HCT116 (cell line): ENCODE data around the gene GPR142. TPM values are rescaled to one million over a fixed set of nuclear protein-coding genes. Genes with fewer than 3 reads are reported as not detected.

ENCODE experiments used
- ATAC-seq: fragments of 200-7000 bp; cut with Tn5 transposase; 2 replicates; pipeline ENCODE4 v1.9.1; 2020; ENCODE audit warnings: mild to moderate bottlenecking, moderate library complexity
- BruUV-seq: library from RNA; stranded (reverse); fragments of 400-500 nt; replicated peaks from 2 replicates; lab custom pipeline; 2021; lab: Mats Ljungman, UMichigan
- CTCF ChIA-PET: fragments of 300-600 bp; sonication (Branson Sonifier 250); formaldehyde crosslinking; loops from one replicate; lab custom pipeline; 2021; ENCODE audit warnings: antibody characterized with exemption; lab: Charles Lee
- POLR2A ChIA-PET: fragments of 300-600, 350-600 bp; sonication (Branson Sonifier 250); formaldehyde crosslinking; loops from one replicate; lab custom pipeline; 2021; ENCODE audit warnings: antibody characterized with exemption; lab: Charles Lee
- RAD21 ChIA-PET, 2 experiments: fragments of 300-600 bp; sonication (Branson Sonifier 250); formaldehyde crosslinking; loops; one replicate each; lab custom pipeline; 2023; ENCODE audit warnings: low total read pairs in 2 of 2; ENCODE audit not compliant: uncharacterized antibody in 2 of 2, unreplicated experiment in 2 of 2, low non-redundant PET in 1 of 2; lab: Charles Lee
- DNase-seq: peaks from one replicate; pipeline ENCODE4 v3.0.0-alpha.2; 2010; ENCODE audit warnings: low read depth, low spot score
- H2AFZ ChIP-seq: fragments of 200-600 bp; shearing (Covaris generic), sonication (generic); 2 replicates; pipeline ENCODE4 v1.6.1; 2017; ENCODE audit warnings: low read depth, mixed run types, mixed read lengths, antibody characterized with exemption, low read length; ENCODE audit not compliant: poor library complexity, severe bottlenecking
- H3K27ac ChIP-seq: 2 replicates; pipeline ENCODE4 v1.5.1; 2012; ENCODE audit warnings: low read depth, low read length
- H3K27me3 ChIP-seq: fragments of 200-600 bp; sonication (generic); 2 replicates; pipeline ENCODE4 v1.6.1; 2016; ENCODE audit warnings: mixed run types, low read length, mixed read lengths; ENCODE audit not compliant: insufficient read depth
- H3K36me3 ChIP-seq, 2 experiments: fragments of 200-500 bp in 1 of 2; fragments of 200-600 bp in 1 of 2; sonication (Bioruptor generic) in 1 of 2; sonication (generic) in 1 of 2; 2 replicates each; pipeline versions ENCODE4 v1.5.1 to v1.6.1; 2014 to 2016; ENCODE audit warnings: low read length in 2 of 2, inconsistent platforms in 1 of 2, mixed read lengths in 1 of 2, mixed run types in 1 of 2; ENCODE audit not compliant: insufficient read depth in 2 of 2, control insufficient read depth in 1 of 2
- H3K4me1 ChIP-seq, 2 experiments: fragments of 200-600 bp in 1 of 2; sonication (generic) in 1 of 2; 2 replicates each; pipeline versions ENCODE4 v1.5.1 to v1.6.1; 2012 to 2017; ENCODE audit warnings: low read length in 2 of 2, inconsistent platforms in 1 of 2, mild to moderate bottlenecking in 1 of 2, mixed read lengths in 1 of 2, mixed run types in 1 of 2, moderate library complexity in 1 of 2; ENCODE audit not compliant: insufficient read depth in 2 of 2, control insufficient read depth in 1 of 2
- H3K4me2 ChIP-seq: fragments of 200-600 bp; sonication (generic); 2 replicates; pipeline ENCODE4 v1.6.1; 2017; ENCODE audit warnings: mixed run types, low read length, mixed read lengths
- H3K4me3 ChIP-seq, 2 experiments: fragments of 200-600 bp in 1 of 2; sonication (generic) in 1 of 2; replicated peaks in 1 of 2; 2 replicates each; pipeline ENCODE4 v1.5.1; 2011 to 2016; ENCODE audit warnings: low read length in 2 of 2, control low read depth in 1 of 2, low read depth in 1 of 2, mild to moderate bottlenecking in 1 of 2, mixed read lengths in 1 of 2, mixed run types in 1 of 2
- H3K79me2 ChIP-seq: fragments of 200-600 bp; sonication (generic); 2 replicates; pipeline ENCODE4 v1.6.1; 2017; ENCODE audit warnings: mild to moderate bottlenecking, mixed run types, low read length, moderate library complexity, mixed read lengths; ENCODE audit not compliant: insufficient read depth
- H3K9ac ChIP-seq: fragments of 200-600 bp; sonication (generic); 2 replicates; pipeline ENCODE4 v1.6.1; 2016; ENCODE audit warnings: low read length, mixed read lengths
- H3K9me2 ChIP-seq: fragments of 200-600 bp; sonication (generic), shearing (Covaris generic); 2 replicates; pipeline ENCODE4 v1.6.1; 2017; ENCODE audit warnings: mixed run types, mild to moderate bottlenecking, moderate library complexity; ENCODE audit not compliant: insufficient read depth
- H3K9me3 ChIP-seq, 2 experiments: fragments of 200-500 bp in 1 of 2; fragments of 200-600 bp in 1 of 2; sonication (Bioruptor generic) in 1 of 2; sonication (generic) in 1 of 2; 2 replicates each; pipeline ENCODE4 v1.6.1; 2014 to 2017; ENCODE audit warnings: low read length in 2 of 2, mixed read lengths in 2 of 2, inconsistent platforms in 1 of 2, low read depth in 1 of 2, mild to moderate bottlenecking in 1 of 2, mixed run types in 1 of 2, moderate library complexity in 1 of 2; ENCODE audit not compliant: control insufficient read depth in 1 of 2, insufficient read depth in 1 of 2
- H4K20me1 ChIP-seq: fragments of 200-600 bp; sonication (generic), shearing (Covaris generic); 2 replicates; pipeline ENCODE4 v1.6.1; 2017; ENCODE audit warnings: mixed run types, mild to moderate bottlenecking, moderate library complexity; ENCODE audit not compliant: insufficient read depth
- CEBPB ChIP-seq: IDR thresholded peaks from 2 replicates; pipeline ENCODE4 v1.6.1; 2012; ENCODE audit warnings: low read depth
- EGR1 ChIP-seq: IDR thresholded peaks from 2 replicates; pipeline ENCODE4 v1.6.1; 2012; ENCODE audit warnings: low read depth
- POLR2A ChIP-seq: IDR thresholded peaks from 2 replicates; pipeline ENCODE4 v1.7.0; 2011; ENCODE audit warnings: borderline replicate concordance; ENCODE audit not compliant: insufficient read depth, insufficient read length; ENCODE audit errors: extremely low read depth
- SIN3A ChIP-seq: IDR thresholded peaks from 2 replicates; pipeline ENCODE4 v1.6.1; 2012; ENCODE audit warnings: low read depth
- ZFX ChIP-seq: fragments of 450-650 bp; IDR thresholded peaks from 2 replicates; pipeline ENCODE4 v1.6.1; 2017
- intact Hi-C: fragments of 100-400 bp; cut with micrococcal nuclease; formaldehyde crosslinking; loops from 2 replicates; pipeline ENCODE4 v1.10.0; 2022
- total RNA-seq: library from RNA; stranded (reverse); gene quantifications from one replicate; pipeline ENCODE4 v1.2.1, GENCODE V29; 2021; ENCODE audit not compliant: unreplicated experiment
- TF ChIP-seq, protein P1 (sequence below): IDR thresholded peaks from 2 replicates; pipeline ENCODE4 v1.6.1; 2012; ENCODE audit warnings: low read depth
- TF ChIP-seq, protein P2 (sequence below), 3 experiments: fragments of 200-600 bp in 1 of 3; sonication (generic) in 1 of 3; IDR thresholded peaks in 2 of 3; conservative IDR thresholded peaks in 1 of 3; 2 replicates each; pipeline ENCODE4 v1.5.1; 2012 to 2017; ENCODE audit warnings: low read depth in 2 of 3, low read length in 2 of 3, antibody characterized with exemption in 1 of 3, borderline replicate concordance in 1 of 3, control low read depth in 1 of 3, mild to moderate bottlenecking in 1 of 3, mixed read lengths in 1 of 3, mixed run types in 1 of 3, moderate library complexity in 1 of 3; ENCODE audit not compliant: insufficient read depth in 1 of 3
- TF ChIP-seq, protein P3 (sequence below): IDR thresholded peaks from 2 replicates; pipeline ENCODE4 v1.6.1; 2011; ENCODE audit warnings: mild to moderate bottlenecking, low read length, moderate library complexity; ENCODE audit not compliant: insufficient replicate concordance; ENCODE audit errors: extremely low read depth

GPR142 gene
- total RNA-seq, 1 experiment from 2014 or later = not detected

DNA sequence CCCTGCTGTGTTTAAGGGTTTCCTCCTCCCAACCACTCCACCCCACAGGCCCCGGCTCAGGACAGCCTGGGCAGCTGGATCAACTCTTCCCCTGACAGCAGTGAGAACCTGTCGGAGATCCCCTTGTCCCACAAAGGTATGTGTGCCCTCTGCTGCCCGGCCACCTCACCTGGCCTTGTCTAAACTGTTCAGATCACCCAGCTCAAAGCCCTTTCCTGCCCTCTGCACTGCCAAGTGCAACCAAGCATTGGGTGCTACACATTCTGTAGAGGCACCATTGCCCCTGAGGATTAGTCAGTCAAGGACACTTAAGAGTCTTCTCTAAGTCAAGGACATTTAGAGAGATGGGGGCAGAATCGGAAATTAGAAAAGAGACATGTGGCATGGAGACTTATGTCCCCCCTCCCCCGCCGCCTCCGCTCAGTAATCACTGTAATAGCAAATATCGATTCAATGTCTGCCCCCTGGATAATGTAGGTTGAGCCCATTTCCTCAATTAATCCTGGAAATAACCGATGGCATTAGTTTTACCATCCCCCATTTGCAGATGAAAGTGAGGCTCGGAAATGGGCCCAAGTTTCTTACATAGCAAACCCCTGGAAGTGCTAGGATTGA lies 13.8 kb upstream of the GPR142 start:
- H3K27ac ChIP-seq = no peak overlapping the region
- BruUV-seq = no TSS peak
- DNase-seq (no peak), ATAC-seq (no peak)
- no peaks in the 10 kb centered on the region for H3K9me3 ChIP-seq
- H3K27me3 ChIP-seq = no peaks in the 10 kb centered on the region; the same call in 1 of the 2 replicates
- peak overlapping the region; percentile 58 for H3K4me2 ChIP-seq
- H2AFZ ChIP-seq = peak overlapping the region; percentile 76
- CTCF ChIA-PET = interaction anchor here (0.8 to 1.6 kb wide), 9 partner anchors 8 to 100 kb away, joined by 3 to 14 read pairs (median 6); partner anchors contain the start of gene BTBD17
- H3K9me2 ChIP-seq = no peaks in the 10 kb centered on the region
- intact Hi-C loops = loop anchor here (1.0 to 5.0 kb wide), 2 partner anchors 52 to 141 kb away; partner anchors contain the start of gene TTYH2
- no peak for TF ChIP-seq ZFX
- TF ChIP-seq SIN3A = no peak
- TF ChIP-seq, protein P1, sequence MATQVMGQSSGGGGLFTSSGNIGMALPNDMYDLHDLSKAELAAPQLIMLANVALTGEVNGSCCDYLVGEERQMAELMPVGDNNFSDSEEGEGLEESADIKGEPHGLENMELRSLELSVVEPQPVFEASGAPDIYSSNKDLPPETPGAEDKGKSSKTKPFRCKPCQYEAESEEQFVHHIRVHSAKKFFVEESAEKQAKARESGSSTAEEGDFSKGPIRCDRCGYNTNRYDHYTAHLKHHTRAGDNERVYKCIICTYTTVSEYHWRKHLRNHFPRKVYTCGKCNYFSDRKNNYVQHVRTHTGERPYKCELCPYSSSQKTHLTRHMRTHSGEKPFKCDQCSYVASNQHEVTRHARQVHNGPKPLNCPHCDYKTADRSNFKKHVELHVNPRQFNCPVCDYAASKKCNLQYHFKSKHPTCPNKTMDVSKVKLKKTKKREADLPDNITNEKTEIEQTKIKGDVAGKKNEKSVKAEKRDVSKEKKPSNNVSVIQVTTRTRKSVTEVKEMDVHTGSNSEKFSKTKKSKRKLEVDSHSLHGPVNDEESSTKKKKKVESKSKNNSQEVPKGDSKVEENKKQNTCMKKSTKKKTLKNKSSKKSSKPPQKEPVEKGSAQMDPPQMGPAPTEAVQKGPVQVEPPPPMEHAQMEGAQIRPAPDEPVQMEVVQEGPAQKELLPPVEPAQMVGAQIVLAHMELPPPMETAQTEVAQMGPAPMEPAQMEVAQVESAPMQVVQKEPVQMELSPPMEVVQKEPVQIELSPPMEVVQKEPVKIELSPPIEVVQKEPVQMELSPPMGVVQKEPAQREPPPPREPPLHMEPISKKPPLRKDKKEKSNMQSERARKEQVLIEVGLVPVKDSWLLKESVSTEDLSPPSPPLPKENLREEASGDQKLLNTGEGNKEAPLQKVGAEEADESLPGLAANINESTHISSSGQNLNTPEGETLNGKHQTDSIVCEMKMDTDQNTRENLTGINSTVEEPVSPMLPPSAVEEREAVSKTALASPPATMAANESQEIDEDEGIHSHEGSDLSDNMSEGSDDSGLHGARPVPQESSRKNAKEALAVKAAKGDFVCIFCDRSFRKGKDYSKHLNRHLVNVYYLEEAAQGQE = no peak
- TF ChIP-seq, protein P2, sequence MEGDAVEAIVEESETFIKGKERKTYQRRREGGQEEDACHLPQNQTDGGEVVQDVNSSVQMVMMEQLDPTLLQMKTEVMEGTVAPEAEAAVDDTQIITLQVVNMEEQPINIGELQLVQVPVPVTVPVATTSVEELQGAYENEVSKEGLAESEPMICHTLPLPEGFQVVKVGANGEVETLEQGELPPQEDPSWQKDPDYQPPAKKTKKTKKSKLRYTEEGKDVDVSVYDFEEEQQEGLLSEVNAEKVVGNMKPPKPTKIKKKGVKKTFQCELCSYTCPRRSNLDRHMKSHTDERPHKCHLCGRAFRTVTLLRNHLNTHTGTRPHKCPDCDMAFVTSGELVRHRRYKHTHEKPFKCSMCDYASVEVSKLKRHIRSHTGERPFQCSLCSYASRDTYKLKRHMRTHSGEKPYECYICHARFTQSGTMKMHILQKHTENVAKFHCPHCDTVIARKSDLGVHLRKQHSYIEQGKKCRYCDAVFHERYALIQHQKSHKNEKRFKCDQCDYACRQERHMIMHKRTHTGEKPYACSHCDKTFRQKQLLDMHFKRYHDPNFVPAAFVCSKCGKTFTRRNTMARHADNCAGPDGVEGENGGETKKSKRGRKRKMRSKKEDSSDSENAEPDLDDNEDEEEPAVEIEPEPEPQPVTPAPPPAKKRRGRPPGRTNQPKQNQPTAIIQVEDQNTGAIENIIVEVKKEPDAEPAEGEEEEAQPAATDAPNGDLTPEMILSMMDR (IDR thresholded peaks at IDR 0.05 in 2 of 3, conservative IDR thresholded peaks at IDR 0.05 in 1 of 3; ENCODE audit: borderline replicate concordance in 1 of 3, insufficient read depth in 1 of 3, low read depth in 2 of 3, low read length in 2 of 3) = no peak
- TF ChIP-seq, protein P3, sequence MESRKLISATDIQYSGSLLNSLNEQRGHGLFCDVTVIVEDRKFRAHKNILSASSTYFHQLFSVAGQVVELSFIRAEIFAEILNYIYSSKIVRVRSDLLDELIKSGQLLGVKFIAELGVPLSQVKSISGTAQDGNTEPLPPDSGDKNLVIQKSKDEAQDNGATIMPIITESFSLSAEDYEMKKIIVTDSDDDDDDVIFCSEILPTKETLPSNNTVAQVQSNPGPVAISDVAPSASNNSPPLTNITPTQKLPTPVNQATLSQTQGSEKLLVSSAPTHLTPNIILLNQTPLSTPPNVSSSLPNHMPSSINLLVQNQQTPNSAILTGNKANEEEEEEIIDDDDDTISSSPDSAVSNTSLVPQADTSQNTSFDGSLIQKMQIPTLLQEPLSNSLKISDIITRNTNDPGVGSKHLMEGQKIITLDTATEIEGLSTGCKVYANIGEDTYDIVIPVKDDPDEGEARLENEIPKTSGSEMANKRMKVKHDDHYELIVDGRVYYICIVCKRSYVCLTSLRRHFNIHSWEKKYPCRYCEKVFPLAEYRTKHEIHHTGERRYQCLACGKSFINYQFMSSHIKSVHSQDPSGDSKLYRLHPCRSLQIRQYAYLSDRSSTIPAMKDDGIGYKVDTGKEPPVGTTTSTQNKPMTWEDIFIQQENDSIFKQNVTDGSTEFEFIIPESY = no peak
- TF ChIP-seq EGR1 = no peak
- no peak for TF ChIP-seq CEBPB
- TF ChIP-seq POLR2A = no peak
- POLR2A ChIA-PET = no interaction called here
- peak overlapping the region; percentile 19 to 33; a peak in 3 of 4 replicates for H3K4me3 ChIP-seq
- H3K79me2 ChIP-seq = no peaks in the 10 kb centered on the region
- H4K20me1 ChIP-seq = no peaks in the 10 kb centered on the region
- RAD21 ChIA-PET = no interaction called here
- no peak overlapping the region for H3K9ac ChIP-seq
- peaks cover 7 to 14% of the 10 kb centered on the region in 2 experiments; a peak in 3 of 4 replicates for H3K4me1 ChIP-seq
- no peaks in the 10 kb centered on the region for H3K36me3 ChIP-seq
